ENCODE data around the gene DTNBP1.

The DTNBP1 gene

GRCh38 chr6:15519681-15520080 lies 143.1 kb downstream of the DTNBP1 start:
- no peak for TF ChIP-seq CTCF (IDR thresholded peaks at IDR 0.05; ENCODE audit: low read length, missing control alignments)
- DNase-seq (ENCODE audit: low read depth), result no peak
- no peak overlapping the region for H3K4me3 ChIP-seq (replicated peaks; ENCODE audit: low read depth, low read length)

GRCh38 chr6:15518878-15519277 lies 143.9 kb downstream of the DTNBP1 start:
- H3K4me3 ChIP-seq (replicated peaks; ENCODE audit: low read depth, low read length), result no peak overlapping the region
- TF ChIP-seq CTCF (IDR thresholded peaks at IDR 0.05; ENCODE audit: low read length, missing control alignments), result no peak
- DNase-seq (ENCODE audit: low read depth), result no peak

GRCh38 chr6:15518057-15518456 lies 144.8 kb downstream of the DTNBP1 start:
- no peak for TF ChIP-seq CTCF (IDR thresholded peaks at IDR 0.05; ENCODE audit: low read length, missing control alignments)
- no peak overlapping the region for H3K4me3 ChIP-seq (replicated peaks; ENCODE audit: low read depth, low read length)
- no peak for DNase-seq (ENCODE audit: low read depth)

GRCh38 chr6:15517600-15517999 lies 145.2 kb downstream of the DTNBP1 start:
- H3K4me3 ChIP-seq (replicated peaks; ENCODE audit: low read depth, low read length), result no peak overlapping the region
- no peak for TF ChIP-seq CTCF (IDR thresholded peaks at IDR 0.05; ENCODE audit: low read length, missing control alignments)
- no peak for DNase-seq (ENCODE audit: low read depth)

- no peak overlapping the region for H3K4me3 ChIP-seq (replicated peaks; ENCODE audit: low read depth, low read length)
- no peak for DNase-seq (ENCODE audit: low read depth)
- TF ChIP-seq CTCF (IDR thresholded peaks at IDR 0.05; ENCODE audit: low read length, missing control alignments), result no peak
Observed at GRCh38 chr6:15516923-15517560, 145.8 kb downstream of the DTNBP1 start.

GRCh38 chr6:15516378-15516777 lies 146.4 kb downstream of the DTNBP1 start:
- DNase-seq (ENCODE audit: low read depth), result no peak
- TF ChIP-seq CTCF (IDR thresholded peaks at IDR 0.05; ENCODE audit: low read length, missing control alignments), result no peak
- no peak overlapping the region for H3K4me3 ChIP-seq (replicated peaks; ENCODE audit: low read depth, low read length)

GRCh38 chr6:15515660-15516375 lies 147.0 kb downstream of the DTNBP1 start:
- DNase-seq (ENCODE audit: low read depth), result no peak
- TF ChIP-seq CTCF (IDR thresholded peaks at IDR 0.05; ENCODE audit: low read length, missing control alignments), result no peak
- no peak overlapping the region for H3K4me3 ChIP-seq (replicated peaks; ENCODE audit: low read depth, low read length)

Data from fibroblast of pulmonary artery (primary cell).